NCI-H524 treated with DMSO at 0.1 percent for 48 hours (cell line): Measurements from ENCODE around the gene LDLRAD3.

ENCODE experiments used
- DNase-seq: peaks from one replicate; lab custom pipeline; 2025; lab: John Stamatoyannopoulos, UW

LDLRAD3 gene

GRCh38 chr11:36213393-36213840 lies 269.6 kb downstream of the LDLRAD3 start:
- no peak for DNase-seq

GRCh38 chr11:36214480-36214879 lies 270.6 kb downstream of the LDLRAD3 start:
- no peak for DNase-seq

GRCh38 chr11:36214976-36215692 lies 271.3 kb downstream of the LDLRAD3 start:
- DNase-seq = no peak

- no peak for DNase-seq
Observed at GRCh38 chr11:36215693-36216060, 271.8 kb downstream of the LDLRAD3 start.

- DNase-seq = no peak
Observed at GRCh38 chr11:36216061-36216615, 272.3 kb downstream of the LDLRAD3 start.

GRCh38 chr11:36218283-36218921 lies 274.5 kb downstream of the LDLRAD3 start:
- DNase-seq = no peak

GRCh38 chr11:36219996-36220395 lies 276.1 kb downstream of the LDLRAD3 start:
- no peak for DNase-seq

- peak; percentile 97 for DNase-seq
Observed at GRCh38 chr11:36222831-36223635, 279.2 kb downstream of the LDLRAD3 start.

- DNase-seq = no peak
Observed at GRCh38 chr11:36224209-36224882, 280.5 kb downstream of the LDLRAD3 start.

GRCh38 chr11:36227044-36227443 lies 283.2 kb downstream of the LDLRAD3 start:
- DNase-seq = no peak

GRCh38 chr11:36228689-36229088 lies 284.8 kb downstream of the LDLRAD3 start:
- DNase-seq = no peak

- peak; percentile 86 for DNase-seq
Observed at GRCh38 chr11:36229091-36229705, 285.3 kb downstream of the LDLRAD3 start.

- DNase-seq = no peak
Observed at GRCh38 chr11:36230779-36231699, 287.2 kb downstream of the LDLRAD3 start.

GRCh38 chr11:36233204-36233603 lies 289.3 kb downstream of the LDLRAD3 start:
- DNase-seq = no peak

GRCh38 chr11:36234825-36235224 lies 291.0 kb downstream of the LDLRAD3 start:
- DNase-seq = no peak

- DNase-seq = no peak
Observed at GRCh38 chr11:36235750-36236149, 291.9 kb downstream of the LDLRAD3 start.

GRCh38 chr11:36237391-36237790 lies 293.5 kb downstream of the LDLRAD3 start:
- no peak for DNase-seq

- no peak for DNase-seq
Observed at GRCh38 chr11:36238036-36238631, 294.3 kb downstream of the LDLRAD3 start.

GRCh38 chr11:36238881-36239280 lies 295.0 kb downstream of the LDLRAD3 start:
- no peak for DNase-seq

- no peak for DNase-seq
Observed at GRCh38 chr11:36239636-36240035, 295.8 kb downstream of the LDLRAD3 start.
